Activated CD4-positive, CD25-positive, alpha-beta regulatory T cell (primary cell): ENCODE results near the gene PPM1F.

Experiments
- DNase-seq, 4 experiments: peaks; one replicate each; lab custom pipeline; 2025; lab: John Stamatoyannopoulos, UW

The PPM1F gene

GRCh38 chr22:21960200-21961126, 7.8 kb upstream of the PPM1F start:
- DNase-seq, result no peak

- DNase-seq, result no peak
These were observed 6.8 kb upstream of the PPM1F start for GRCh38 chr22:21959274-21960074.

GRCh38 chr22:21958360-21959273, 6.0 kb upstream of the PPM1F start:
- no peak for DNase-seq

GRCh38 chr22:21951931-21952465, 650 bp downstream of the PPM1F start:
- no peak for DNase-seq

GRCh38 chr22:21951062-21951461, 1.6 kb downstream of the PPM1F start:
- DNase-seq, result no peak

- DNase-seq, result no peak
These were observed 2.7 kb downstream of the PPM1F start for GRCh38 chr22:21949948-21950347.

- DNase-seq, result no peak
These were observed 3.1 kb downstream of the PPM1F start for GRCh38 chr22:21949569-21949918.

GRCh38 chr22:21948824-21949568, 3.7 kb downstream of the PPM1F start:
- DNase-seq, result no peak

- no peak for DNase-seq
These were observed 4.3 kb downstream of the PPM1F start for GRCh38 chr22:21948390-21948789.

- DNase-seq, result no peak
These were observed 5.3 kb downstream of the PPM1F start for GRCh38 chr22:21947040-21948014.

- DNase-seq, result no peak
These were observed 6.3 kb downstream of the PPM1F start for GRCh38 chr22:21946262-21946925.

GRCh38 chr22:21945453-21946261, 7.0 kb downstream of the PPM1F start:
- no peak for DNase-seq

GRCh38 chr22:21944871-21945270, 7.8 kb downstream of the PPM1F start:
- DNase-seq, result no peak

- DNase-seq, result no peak
These were observed 8.8 kb downstream of the PPM1F start for GRCh38 chr22:21943571-21944448.

- DNase-seq, result no peak
These were observed 10.0 kb downstream of the PPM1F start for GRCh38 chr22:21942407-21943343.

- DNase-seq, result no peak
These were observed 10.7 kb downstream of the PPM1F start for GRCh38 chr22:21941921-21942320.
